ENCODE data around the gene GJC2. TPM values are rescaled to one million over a fixed set of nuclear protein-coding genes. Genes with fewer than 3 reads are reported as not detected.

The GJC2 gene
- total and polyA plus RNA-seq, 10 of the 15 experiments (the other 5 are each of a cell fraction or from before 2014, with no cell fraction given): 0.04 to 0.44 (median 0.07) TPM; not detected in 4

- FAIRE-seq: no peak
- RAD21 ChIA-PET (ENCODE audit: unreplicated experiment): no interaction called here
- Histone ChIP-seq H3K36me3 (ENCODE audit: control insufficient read depth in 2 of 2, insufficient read depth in 2 of 2, low read length in 1 of 2) (no peaks in the 10 kb centered on the region), H3K9me3 (replicated peaks; ENCODE audit: control insufficient read depth, insufficient read depth, low read length) (no peaks in the 10 kb centered on the region), H3K27ac (ENCODE audit: control insufficient read depth, insufficient read depth) (no peak overlapping the region), H3K4me1 (ENCODE audit: control insufficient read depth, insufficient read depth, low read length) (peaks cover 7% of the 10 kb centered on the region), H3K79me2 (ENCODE audit: control insufficient read depth, insufficient read depth, low read length) (peaks cover 4% of the 10 kb centered on the region), H3K9ac (ENCODE audit: control insufficient read depth, insufficient read depth, low read length) (no peak overlapping the region), H3K4me2 (ENCODE audit: control insufficient read depth, insufficient read depth) (no peak overlapping the region), H2AFZ (ENCODE audit: control insufficient read depth, low read depth, low read length) (no peak overlapping the region), H3K4me3 (no peak overlapping the region), H4K20me1 (ENCODE audit: control insufficient read depth, insufficient read depth) (no peaks in the 10 kb centered on the region; the same call in 1 of the 2 replicates), H3K27me3 (replicated peaks in 1 of 2; ENCODE audit: control insufficient read depth in 2 of 2, insufficient read depth in 2 of 2, low read length in 1 of 2) (no peaks in the 10 kb centered on the region)
- SMC1A ChIA-PET (ENCODE audit: uncharacterized antibody, unreplicated experiment): interaction anchor here (0.6 kb wide), 1 partner anchor 48 kb away, joined by 3 read pairs; no protein-coding TSS in a partner anchor
- no TSS peak for BruUV-seq (replicated peaks)
- intact Hi-C loops (cut with micrococcal nuclease; ENCODE audit: unreplicated experiment) (no loop called here), in situ Hi-C loops (cut with MboI) (no loop called here)
- 47% methylated on average over 9 of the region's 9 CpGs for WGBS (ENCODE audit: insufficient coverage, insufficient replicate concordance, low lambda C conversion rate, missing lambda C conversion rate)
- POLR2A ChIA-PET: interaction anchor here (1.1 kb wide), 2 partner anchors 9 to 21 kb away, joined by 3 read pairs; no protein-coding TSS in a partner anchor
- DNase-seq (ENCODE audit: low read depth, low spot score): no peak
- TF ChIP-seq ZNF207 (IDR thresholded peaks at IDR 0.05; ENCODE audit: borderline replicate concordance) (no peak), PBX3 (IDR thresholded peaks at IDR 0.05; ENCODE audit: insufficient replicate concordance, low read depth, low read length) (no peak), ZBTB40 (IDR thresholded peaks at IDR 0.05; ENCODE audit: borderline replicate concordance) (no peak), KDM1A (IDR thresholded peaks at IDR 0.05; ENCODE audit: borderline replicate concordance) (no peak), MTA2 (IDR thresholded peaks at IDR 0.05; ENCODE audit: low read depth) (no peak), RUNX3 (IDR thresholded peaks at IDR 0.05; ENCODE audit: low read length) (no peak), MTA3 (IDR thresholded peaks at IDR 0.05; ENCODE audit: borderline replicate concordance, low read length) (no peak), ZZZ3 (IDR thresholded peaks at IDR 0.05; ENCODE audit: control insufficient read depth, insufficient read length, low read depth) (no peak), SREBF2 (IDR thresholded peaks at IDR 0.05; ENCODE audit: low read length) (no peak), STAT1 (conservative IDR thresholded peaks at IDR 0.05) (no peak)
- no peak for ATAC-seq
- CTCF ChIA-PET: no interaction called here
Measured at GRCh38 chr1:228161866-228162265, 12.1 kb downstream of the GJC2 start.
